HCT116 (cell line): Measurements from ENCODE around the gene STX1A.

ENCODE experiments used
- FOSL1 ChIP-seq: IDR thresholded peaks from 2 replicates; pipeline ENCODE4 v1.6.1; 2012; ENCODE audit warnings: low read depth
- POLR2A ChIP-seq: IDR thresholded peaks from 2 replicates; pipeline ENCODE4 v1.7.0; 2011; ENCODE audit warnings: borderline replicate concordance; ENCODE audit not compliant: insufficient read depth, insufficient read length; ENCODE audit errors: extremely low read depth
- REST ChIP-seq: IDR thresholded peaks from 2 replicates; pipeline ENCODE4 v1.6.1; 2012; ENCODE audit warnings: low read depth
- TF ChIP-seq, protein P1 (sequence below), 3 experiments: fragments of 200-600 bp in 1 of 3; sonication (generic) in 1 of 3; IDR thresholded peaks in 2 of 3; conservative IDR thresholded peaks in 1 of 3; 2 replicates each; pipeline ENCODE4 v1.5.1; 2012 to 2017; ENCODE audit warnings: low read depth in 2 of 3, low read length in 2 of 3, antibody characterized with exemption in 1 of 3, borderline replicate concordance in 1 of 3, control low read depth in 1 of 3, mild to moderate bottlenecking in 1 of 3, mixed read lengths in 1 of 3, mixed run types in 1 of 3, moderate library complexity in 1 of 3; ENCODE audit not compliant: insufficient read depth in 1 of 3

- TF ChIP-seq POLR2A (no peak), REST (no peak), FOSL1 (no peak)
- TF ChIP-seq, protein P1, sequence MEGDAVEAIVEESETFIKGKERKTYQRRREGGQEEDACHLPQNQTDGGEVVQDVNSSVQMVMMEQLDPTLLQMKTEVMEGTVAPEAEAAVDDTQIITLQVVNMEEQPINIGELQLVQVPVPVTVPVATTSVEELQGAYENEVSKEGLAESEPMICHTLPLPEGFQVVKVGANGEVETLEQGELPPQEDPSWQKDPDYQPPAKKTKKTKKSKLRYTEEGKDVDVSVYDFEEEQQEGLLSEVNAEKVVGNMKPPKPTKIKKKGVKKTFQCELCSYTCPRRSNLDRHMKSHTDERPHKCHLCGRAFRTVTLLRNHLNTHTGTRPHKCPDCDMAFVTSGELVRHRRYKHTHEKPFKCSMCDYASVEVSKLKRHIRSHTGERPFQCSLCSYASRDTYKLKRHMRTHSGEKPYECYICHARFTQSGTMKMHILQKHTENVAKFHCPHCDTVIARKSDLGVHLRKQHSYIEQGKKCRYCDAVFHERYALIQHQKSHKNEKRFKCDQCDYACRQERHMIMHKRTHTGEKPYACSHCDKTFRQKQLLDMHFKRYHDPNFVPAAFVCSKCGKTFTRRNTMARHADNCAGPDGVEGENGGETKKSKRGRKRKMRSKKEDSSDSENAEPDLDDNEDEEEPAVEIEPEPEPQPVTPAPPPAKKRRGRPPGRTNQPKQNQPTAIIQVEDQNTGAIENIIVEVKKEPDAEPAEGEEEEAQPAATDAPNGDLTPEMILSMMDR (IDR thresholded peaks at IDR 0.05 in 2 of 3, conservative IDR thresholded peaks at IDR 0.05 in 1 of 3; ENCODE audit: borderline replicate concordance in 1 of 3, insufficient read depth in 1 of 3, low read depth in 2 of 3, low read length in 2 of 3), result no peak
These were observed 6.6 kb upstream of the STX1A start for GRCh38 chr7:73726083-73726466.
